Esophagus muscularis mucosa (tissue), 4 donors: Measurements from ENCODE around the gene SLC43A1. TPM values are rescaled to one million over a fixed set of nuclear protein-coding genes. Genes with fewer than 3 reads are reported as not detected.

Experiments used
- DNase-seq: peaks from one replicate; pipeline ENCODE4 v3.0.0-alpha.2; 2017; ENCODE audit errors: extremely low spot score
- H3K27ac ChIP-seq, 4 donors: fragments of 200-600 bp; sonication (generic); replicated peaks in 1 of 4; 1 replicate in 3 of 4; 2 replicates in 1 of 4; pipeline ENCODE4 v1.5.1; 2016 to 2019; ENCODE audit warnings: mild to moderate bottlenecking in 1 of 4
- H3K27me3 ChIP-seq, 4 donors: fragments of 200-600 bp; sonication (generic); one replicate each; pipeline versions ENCODE4 v1.5.1 to v1.6.0; 2016 to 2019
- H3K36me3 ChIP-seq, 4 donors: fragments of 200-600 bp; sonication (generic); one replicate each; pipeline ENCODE4 v1.5.1; 2016 to 2019
- H3K4me1 ChIP-seq, 4 donors: fragments of 200-600 bp; sonication (generic); one replicate each; pipeline ENCODE4 v1.5.1; 2016 to 2019
- H3K4me3 ChIP-seq, 4 donors: fragments of 200-600 bp; sonication (generic); 1 replicate in 2 of 4; 2 replicates in 2 of 4; pipeline ENCODE4 v1.5.1; 2016 to 2019; ENCODE audit warnings: mild to moderate bottlenecking in 4 of 4, moderate library complexity in 1 of 4
- H3K9me3 ChIP-seq, 4 donors: fragments of 200-600 bp; sonication (generic); 1 replicate in 3 of 4; 2 replicates in 1 of 4; pipeline ENCODE4 v1.5.1; 2016 to 2019
- CTCF ChIP-seq, 3 experiments: fragments of 200-600 bp in 2 of 3; fragments of 450-650 bp in 1 of 3; sonication (generic) in 2 of 3; IDR thresholded peaks; one replicate each; pipeline ENCODE4 v1.5.1; 2017 to 2019; ENCODE audit warnings: antibody characterized with exemption in 3 of 3, mild to moderate bottlenecking in 2 of 3, moderate library complexity in 1 of 3
- EP300 ChIP-seq: sonication (generic); formaldehyde crosslinking; IDR thresholded peaks from one replicate; pipeline ENCODE4 v1.6.1; 2017; ENCODE audit warnings: antibody characterized with exemption
- POLR2A ChIP-seq: fragments of 450-650 bp; IDR thresholded peaks from one replicate; pipeline ENCODE4 v1.6.1; 2017; ENCODE audit warnings: antibody characterized with exemption, moderate library complexity, mild to moderate bottlenecking, low read depth
- POLR2AphosphoS5 ChIP-seq, 2 donors: sonication (generic); formaldehyde crosslinking; IDR thresholded peaks; one replicate each; pipeline ENCODE4 v1.6.1; 2017; ENCODE audit warnings: antibody characterized with exemption in 2 of 2
- WGBS: methylation state at CpG from one replicate; pipeline ENCODE4 v1.1.5; 2018; 5-methylcytosine and 5-hydroxymethylcytosine counted together
- intact Hi-C: fragments of 100-400 bp; cut with DNase I; formaldehyde crosslinking; loops from one replicate; pipeline ENCODE4 v1.15.1; 2023
- total RNA-seq, 4 donors: library from RNA; depleted of rRNA; stranded (reverse); fragments of >200 nt; gene quantifications; one replicate each; pipeline versions ENCODE4 v1.1.0 to v1.2.1, GENCODE V29; 2016

SLC43A1 gene
- total RNA-seq, 4 donors from 2014 or later = 17.7 to 33.2 (median 23.5) TPM

DNA sequence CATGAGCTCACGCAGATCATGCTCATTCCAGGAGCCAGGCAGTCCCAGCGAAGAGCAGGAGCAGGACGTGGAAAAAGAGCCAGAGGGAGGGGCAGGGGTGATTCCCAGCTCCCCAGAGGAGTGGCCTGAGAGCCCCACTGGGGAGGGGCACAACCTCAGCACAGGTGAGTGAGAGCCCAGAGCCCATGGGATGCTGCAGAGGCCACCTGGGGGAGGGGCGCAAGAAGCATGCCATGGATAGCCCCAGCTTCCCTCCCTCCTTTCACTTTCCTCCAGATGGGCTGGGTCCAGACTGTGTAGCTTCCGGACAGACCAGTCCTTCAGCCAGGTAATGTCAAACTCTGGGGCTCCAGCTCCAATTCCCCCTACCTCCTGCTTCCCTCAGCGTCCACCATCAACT, 28.1 kb upstream of the SLC43A1 start:
- H3K27me3 ChIP-seq = no peaks in the 10 kb centered on the region
- H3K27ac ChIP-seq = no peak overlapping the region
- H3K4me3 ChIP-seq = no peak overlapping the region
- no peaks in the 10 kb centered on the region for H3K9me3 ChIP-seq
- peaks cover 0 to 3% (median 0%) of the 10 kb centered on the region in 4 donors for H3K4me1 ChIP-seq
- H3K36me3 ChIP-seq = peaks cover 0 to 26% (median 13%) of the 10 kb centered on the region in 4 donors
- no peak for DNase-seq
- intact Hi-C loops = no loop called here
- whole genome bisulfite sequencing = 54% methylated on average over 6 of the region's 6 CpGs
- TF ChIP-seq EP300 (no peak), POLR2A (no peak), POLR2AphosphoS5 (IDR thresholded peaks at IDR 0.05) (no peak), CTCF (IDR thresholded peaks at IDR 0.05) (no peak)

GRCh38 chr11:57542582-57542981, 27.1 kb upstream of the SLC43A1 start:
- WGBS = 47% methylated on average over 4 of the region's 4 CpGs
- no peak overlapping the region for H3K4me3 ChIP-seq
- no peaks in the 10 kb centered on the region for H3K9me3 ChIP-seq
- no peak for TF ChIP-seq POLR2A
- no peak for TF ChIP-seq EP300
- no peak for TF ChIP-seq CTCF (IDR thresholded peaks at IDR 0.05)
- no peak for TF ChIP-seq POLR2AphosphoS5 (IDR thresholded peaks at IDR 0.05)
- H3K27me3 ChIP-seq = peaks cover 0 to 1% (median 0%) of the 10 kb centered on the region in 4 donors
- intact Hi-C loops = no loop called here
- no peak for DNase-seq
- H3K4me1 ChIP-seq = peaks cover 0 to 1% (median 0%) of the 10 kb centered on the region in 4 donors
- peaks cover 0 to 19% (median 5%) of the 10 kb centered on the region in 4 donors for H3K36me3 ChIP-seq
- no peak overlapping the region for H3K27ac ChIP-seq

DNA sequence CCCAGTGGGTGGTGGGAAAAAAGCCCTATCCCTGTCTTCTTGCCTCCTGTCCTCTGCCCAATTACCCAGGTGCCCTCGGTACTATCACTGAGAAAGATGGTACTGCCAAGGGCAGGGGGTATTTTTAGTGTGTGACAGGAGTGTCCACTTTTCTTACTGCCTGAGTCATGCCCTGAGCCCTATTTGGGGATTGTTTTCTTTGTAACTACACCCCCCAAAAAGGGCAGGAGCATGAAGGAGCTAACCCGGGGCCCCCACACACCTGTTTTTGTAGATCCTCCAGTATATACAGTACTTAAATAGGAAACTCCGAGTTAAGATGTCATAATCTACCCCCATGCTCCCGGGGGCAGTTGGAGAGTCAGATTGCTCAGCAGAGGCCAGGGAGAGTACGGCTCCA, 25.7 kb upstream of the SLC43A1 start:
- peaks cover 0 to 9% (median 0%) of the 10 kb centered on the region in 4 donors for H3K27me3 ChIP-seq
- H3K4me3 ChIP-seq = no peak overlapping the region
- H3K36me3 ChIP-seq = peaks cover 0 to 6% (median 3%) of the 10 kb centered on the region in 4 donors
- H3K9me3 ChIP-seq = no peaks in the 10 kb centered on the region
- intact Hi-C loops = no loop called here
- TF ChIP-seq POLR2AphosphoS5 (IDR thresholded peaks at IDR 0.05) (no peak), CTCF (IDR thresholded peaks at IDR 0.05) (no peak), EP300 (no peak), POLR2A (no peak)
- DNase-seq = no peak
- H3K27ac ChIP-seq = no peak overlapping the region
- 82% methylated on average over 5 of the region's 5 CpGs for WGBS
- H3K4me1 ChIP-seq = no peaks in the 10 kb centered on the region

DNA sequence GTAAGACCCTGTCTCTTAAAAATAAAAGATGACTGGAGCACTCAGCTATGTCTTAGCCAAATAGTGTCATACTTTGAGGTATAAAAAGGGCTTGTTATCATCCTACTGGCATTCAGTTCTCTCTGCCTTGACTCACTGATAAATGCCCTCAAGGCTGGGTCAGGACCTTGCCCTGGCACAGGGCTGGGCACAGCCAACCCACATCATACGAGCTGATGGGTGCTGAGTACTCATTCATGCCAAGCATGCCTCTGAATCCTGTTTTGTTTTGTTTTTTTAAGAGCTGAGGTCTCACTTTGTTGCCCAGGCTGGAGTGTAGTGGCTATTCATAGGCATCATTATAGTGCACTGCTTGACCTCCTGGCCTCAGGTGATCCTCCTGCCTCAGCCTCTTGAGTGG, 23.8 kb upstream of the SLC43A1 start:
- intact Hi-C loops = no loop called here
- no peak overlapping the region for H3K4me3 ChIP-seq
- peaks cover 0 to 9% (median 0%) of the 10 kb centered on the region in 4 donors for H3K27me3 ChIP-seq
- no peak for DNase-seq
- WGBS = 83% methylated on average over 1 of the region's 1 CpG
- no peaks in the 10 kb centered on the region for H3K4me1 ChIP-seq
- H3K9me3 ChIP-seq = no peaks in the 10 kb centered on the region
- peaks cover 0 to 6% (median 3%) of the 10 kb centered on the region in 4 donors for H3K36me3 ChIP-seq
- TF ChIP-seq POLR2A (no peak), CTCF (IDR thresholded peaks at IDR 0.05) (no peak), EP300 (no peak), POLR2AphosphoS5 (IDR thresholded peaks at IDR 0.05) (no peak)
- H3K27ac ChIP-seq = no peak overlapping the region
